Upper lobe of left lung (tissue), 6 donors: ENCODE measurements around the gene DUSP12. TPM values are rescaled to one million over a fixed set of nuclear protein-coding genes. Genes with fewer than 3 reads are reported as not detected.

Experiments used
- ATAC-seq, 2 donors: fragments of 200-7000 bp; cut with Tn5 transposase; one replicate each; pipeline ENCODE4 v1.9.1; 2022; ENCODE audit warnings: mild to moderate bottlenecking in 2 of 2, moderate library complexity in 2 of 2; ENCODE audit not compliant: low FRiP score in 2 of 2
- DNase-seq, 2 donors: peaks; one replicate each; pipeline ENCODE4 v3.0.0-alpha.2; 2019 to 2020
- H3K27ac ChIP-seq, 4 donors: fragments of 200-600 bp; sonication (generic); one replicate each; pipeline ENCODE4 v1.5.1; 2016 to 2019
- H3K27me3 ChIP-seq, 4 donors: fragments of 200-600 bp; sonication (generic); one replicate each; pipeline ENCODE4 v1.5.1; 2017 to 2019
- H3K36me3 ChIP-seq, 4 donors: fragments of 200-600 bp; sonication (generic); one replicate each; pipeline ENCODE4 v1.5.1; 2016 to 2019
- H3K4me1 ChIP-seq, 4 donors: fragments of 200-600 bp; sonication (generic); one replicate each; pipeline ENCODE4 v1.5.1; 2018 to 2019
- H3K4me3 ChIP-seq, 4 donors: fragments of 200-600 bp; sonication (generic); one replicate each; pipeline ENCODE4 v1.5.1; 2017 to 2019; ENCODE audit warnings: mild to moderate bottlenecking in 2 of 4, moderate library complexity in 1 of 4
- H3K9me3 ChIP-seq, 4 donors: fragments of 200-600 bp; sonication (generic); one replicate each; pipeline ENCODE4 v1.5.1; 2018 to 2019
- EP300 ChIP-seq, 4 donors: sonication (generic); formaldehyde crosslinking; IDR thresholded peaks; one replicate each; pipeline ENCODE4 v1.5.1; 2017; ENCODE audit warnings: antibody characterized with exemption in 4 of 4, control low read depth in 2 of 4
- POLR2A ChIP-seq, 4 donors: fragments of 450-650 bp; IDR thresholded peaks; one replicate each; pipeline ENCODE4 v1.5.1; 2016 to 2017; ENCODE audit warnings: antibody characterized with exemption in 4 of 4, mild to moderate bottlenecking in 2 of 4
- POLR2AphosphoS5 ChIP-seq, 2 donors: sonication (generic); formaldehyde crosslinking; IDR thresholded peaks; one replicate each; pipeline ENCODE4 v1.5.1; 2017; ENCODE audit warnings: antibody characterized with exemption in 2 of 2
- WGBS, 2 donors: methylation state at CpG; one replicate each; pipeline ENCODE4 v1.1.5; 2017 to 2018; 5-methylcytosine and 5-hydroxymethylcytosine counted together
- total RNA-seq, 6 donors: library from RNA; depleted of rRNA in 4 of 6; stranded (reverse); fragments of >200 nt in 4 of 6; gene quantifications; one replicate each; pipeline versions ENCODE4 v1.1.0 to v1.2.1, GENCODE V29; 2016 to 2021
- TF ChIP-seq, protein P1 (sequence below), 6 experiments: fragments of 450-650 bp in 4 of 6; fragments of 200-600 bp in 2 of 6; sonication (generic) in 2 of 6; IDR thresholded peaks; one replicate each; pipeline ENCODE4 v1.5.1; 2016 to 2019; ENCODE audit warnings: antibody characterized with exemption in 6 of 6
- donor health status: DM: no; HTN: no; CAD: no; lungs with moderate emphysema.
- donor health status: DM: no; HTN: yes; CAD: no; lungs with severe emphysema.

DUSP12 gene
- total RNA-seq, 6 donors from 2014 or later: 4.6 to 29.0 (median 15.9) TPM

GRCh38 chr1:161736335-161736969, 13.1 kb upstream of the DUSP12 start:
- H3K27ac ChIP-seq: no peak overlapping the region
- TF ChIP-seq POLR2AphosphoS5 (IDR thresholded peaks at IDR 0.05): no peak
- DNase-seq (no peak), ATAC-seq (no peak)
- H3K4me3 ChIP-seq: no peak overlapping the region
- H3K4me1 ChIP-seq: peaks cover 22 to 30% (median 26%) of the 10 kb centered on the region in 4 donors
- WGBS, 2 donors: 69 to 82% methylated on average over 4 of the region's 4 CpGs
- H3K27me3 ChIP-seq: no peaks in the 10 kb centered on the region
- H3K9me3 ChIP-seq: no peaks in the 10 kb centered on the region
- H3K36me3 ChIP-seq: no peaks in the 10 kb centered on the region

- WGBS, 2 donors: 48 to 84% methylated on average over 2 of the region's 2 CpGs
- peaks cover 22 to 33% (median 26%) of the 10 kb centered on the region in 4 donors for H3K4me1 ChIP-seq
- no peak for DNase-seq
- ATAC-seq: no peak
- H3K36me3 ChIP-seq: no peaks in the 10 kb centered on the region
- H3K27me3 ChIP-seq: no peaks in the 10 kb centered on the region
- no peaks in the 10 kb centered on the region for H3K9me3 ChIP-seq
- no peak overlapping the region for H3K4me3 ChIP-seq
- H3K27ac ChIP-seq: no peak overlapping the region
- TF ChIP-seq, protein P1, sequence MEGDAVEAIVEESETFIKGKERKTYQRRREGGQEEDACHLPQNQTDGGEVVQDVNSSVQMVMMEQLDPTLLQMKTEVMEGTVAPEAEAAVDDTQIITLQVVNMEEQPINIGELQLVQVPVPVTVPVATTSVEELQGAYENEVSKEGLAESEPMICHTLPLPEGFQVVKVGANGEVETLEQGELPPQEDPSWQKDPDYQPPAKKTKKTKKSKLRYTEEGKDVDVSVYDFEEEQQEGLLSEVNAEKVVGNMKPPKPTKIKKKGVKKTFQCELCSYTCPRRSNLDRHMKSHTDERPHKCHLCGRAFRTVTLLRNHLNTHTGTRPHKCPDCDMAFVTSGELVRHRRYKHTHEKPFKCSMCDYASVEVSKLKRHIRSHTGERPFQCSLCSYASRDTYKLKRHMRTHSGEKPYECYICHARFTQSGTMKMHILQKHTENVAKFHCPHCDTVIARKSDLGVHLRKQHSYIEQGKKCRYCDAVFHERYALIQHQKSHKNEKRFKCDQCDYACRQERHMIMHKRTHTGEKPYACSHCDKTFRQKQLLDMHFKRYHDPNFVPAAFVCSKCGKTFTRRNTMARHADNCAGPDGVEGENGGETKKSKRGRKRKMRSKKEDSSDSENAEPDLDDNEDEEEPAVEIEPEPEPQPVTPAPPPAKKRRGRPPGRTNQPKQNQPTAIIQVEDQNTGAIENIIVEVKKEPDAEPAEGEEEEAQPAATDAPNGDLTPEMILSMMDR (IDR thresholded peaks at IDR 0.05): no peak
- TF ChIP-seq EP300 (IDR thresholded peaks at IDR 0.05) (no peak), POLR2A (IDR thresholded peaks at IDR 0.05) (no peak), POLR2AphosphoS5 (IDR thresholded peaks at IDR 0.05) (no peak)
Observed at GRCh38 chr1:161737625-161738024, 12.0 kb upstream of the DUSP12 start.

GRCh38 chr1:161738627-161739287, 10.8 kb upstream of the DUSP12 start:
- peak; percentile 81 to 82 for ATAC-seq

GRCh38 chr1:161739865-161740566, 9.6 kb upstream of the DUSP12 start:
- Histone ChIP-seq H3K9me3 (no peaks in the 10 kb centered on the region), H3K4me1 (peaks cover 22 to 33% (median 26%) of the 10 kb centered on the region in 4 donors), H3K36me3 (no peaks in the 10 kb centered on the region), H3K27ac (peak overlapping the region; percentile 32 to 79 (median 58)), H3K27me3 (no peaks in the 10 kb centered on the region), H3K4me3 (no peak overlapping the region)
- 27 to 41% methylated on average over 8 of the region's 8 CpGs for WGBS, 2 donors
- ATAC-seq (peak; percentile 63 to 69), DNase-seq (peak in 1 of 2 donors; percentile 60)
- peak in 1 of 2 donors; percentile 51 for TF ChIP-seq POLR2AphosphoS5 (IDR thresholded peaks at IDR 0.05)
- TF ChIP-seq, protein P1 (IDR thresholded peaks at IDR 0.05): no peak
- TF ChIP-seq EP300 (IDR thresholded peaks at IDR 0.05): peak in 1 of 4 donors; percentile 32
- TF ChIP-seq POLR2A (IDR thresholded peaks at IDR 0.05): peak in 1 of 4 donors; percentile 41

More at GRCh38 chr1:161738627-161739287, 10.8 kb upstream of the DUSP12 start:
- peak in 1 of 2 donors; percentile 26 for TF ChIP-seq POLR2AphosphoS5 (IDR thresholded peaks at IDR 0.05)
- no peak for TF ChIP-seq EP300 (IDR thresholded peaks at IDR 0.05)
- TF ChIP-seq, protein P1 (IDR thresholded peaks at IDR 0.05): peak in 5 of 6 experiments; percentile 34 to 47 (median 39)
- peak in 1 of 4 donors; percentile 12 for TF ChIP-seq POLR2A (IDR thresholded peaks at IDR 0.05)
- H3K9me3 ChIP-seq: no peaks in the 10 kb centered on the region
- peaks cover 22 to 33% (median 26%) of the 10 kb centered on the region in 4 donors for H3K4me1 ChIP-seq
- peak overlapping the region; percentile 19 to 79 (median 50) for H3K27ac ChIP-seq
- H3K27me3 ChIP-seq: no peaks in the 10 kb centered on the region
- no peak overlapping the region for H3K4me3 ChIP-seq
- no peaks in the 10 kb centered on the region for H3K36me3 ChIP-seq
- WGBS, 2 donors: 82 to 84% methylated on average over 3 to 4 of the region's 4 CpGs
- peak in 1 of 2 donors; percentile 70 for DNase-seq

GRCh38 chr1:161740921-161741320, 8.7 kb upstream of the DUSP12 start:
- DNase-seq (no peak), ATAC-seq (no peak)
- H3K36me3 ChIP-seq: no peaks in the 10 kb centered on the region
- no peak overlapping the region for H3K4me3 ChIP-seq
- WGBS, 2 donors: 69 to 75% methylated on average over 6 of the region's 6 CpGs
- H3K27me3 ChIP-seq: no peaks in the 10 kb centered on the region
- no peaks in the 10 kb centered on the region for H3K9me3 ChIP-seq
- peaks cover 22 to 33% (median 26%) of the 10 kb centered on the region in 4 donors for H3K4me1 ChIP-seq
- H3K27ac ChIP-seq: peak overlapping the region in 2 of 4 donors; percentile 69 to 79
- TF ChIP-seq POLR2A (IDR thresholded peaks at IDR 0.05) (no peak), EP300 (IDR thresholded peaks at IDR 0.05) (no peak)
- TF ChIP-seq, protein P1 (IDR thresholded peaks at IDR 0.05): no peak
